Epidermal melanocyte (primary cell): ENCODE measurements around the gene CALR.
A peak's percentile ranks its signal among the peaks of the same experiment; 100 is the strongest.
"Not testable (repeated sequence)": the region's sequence is repeated elsewhere in the genome, so short reads cannot be mapped to it uniquely, and the experiment has no call there.

Source experiments
- DNase-seq: peaks from one replicate; pipeline ENCODE4 v3.0.0; 2011; ENCODE audit warnings: low spot score; ENCODE audit not compliant: insufficient read length

Gene CALR

GRCh38 chr19:12937927-12938778 is at the start of gene CALR:
CALR (plus strand) TSS chr19:12938609; CDS start chr19:12938680, 71 bp downstream.
- DNase-seq = peak; percentile 99

GRCh38 chr19:12890299-12890786 is 48.1 kb upstream of the CALR start:
- DNase-seq = not testable (repeated sequence)

GRCh38 chr19:12890787-12891552 is 47.4 kb upstream of the CALR start, which contains the start of gene GCDH:
GCDH (plus strand) TSS chr19:12891160; CDS start chr19:12891305, 145 bp downstream.
- DNase-seq = peak; percentile 100

GRCh38 chr19:12891553-12892021 is 46.8 kb upstream of the CALR start:
- DNase-seq = no peak

GRCh38 chr19:12893582-12893981 is 44.8 kb upstream of the CALR start:
- no peak for DNase-seq

GRCh38 chr19:12896460-12896859 is 41.9 kb upstream of the CALR start:
- no peak for DNase-seq

- no peak for DNase-seq
Measured at GRCh38 chr19:12899891-12900518, 38.4 kb upstream of the CALR start.

- DNase-seq = no peak
Measured at GRCh38 chr19:12907166-12907565, 31.2 kb upstream of the CALR start.

- DNase-seq = no peak
Measured at GRCh38 chr19:12912571-12912970, 25.8 kb upstream of the CALR start.

- DNase-seq = no peak
Measured at GRCh38 chr19:12913011-12913561, 25.3 kb upstream of the CALR start.

- no peak for DNase-seq
Measured at GRCh38 chr19:12913851-12914690, 24.3 kb upstream of the CALR start.

- DNase-seq = not testable (repeated sequence)
Measured at GRCh38 chr19:12915860-12916259, 22.5 kb upstream of the CALR start.

- no peak for DNase-seq
Measured at GRCh38 chr19:12918253-12918652, 20.2 kb upstream of the CALR start.

- DNase-seq = no peak
Measured at GRCh38 chr19:12921047-12921446, 17.4 kb upstream of the CALR start.

GRCh38 chr19:12922959-12923358 is 15.4 kb upstream of the CALR start:
- no peak for DNase-seq

- DNase-seq = no peak
Measured at GRCh38 chr19:12924621-12925310, 13.6 kb upstream of the CALR start.

- DNase-seq = no peak
Measured at GRCh38 chr19:12930002-12930645, 8.3 kb upstream of the CALR start.

- no peak for DNase-seq
Measured at GRCh38 chr19:12932392-12933286, 5.8 kb upstream of the CALR start.
